Fibroblast of skin of right quadriceps (primary cell): Measurements from ENCODE around the gene UBE3B.
"Not testable (repeated sequence)": the region's sequence is repeated elsewhere in the genome, so short reads cannot be mapped to it uniquely, and the experiment has no call there.

Experiments used
- DNase-seq: peaks from one replicate; pipeline ENCODE4 v3.0.0-alpha.2; 2013

Gene UBE3B

GRCh38 chr12:109477185-109477962 is at the start of gene UBE3B, which contains the start of gene KCTD10:
TSS of gene UBE3B (plus strand) at chr12:109477634. CDS start at chr12:109483552, 5,918 bp downstream.
TSS of gene KCTD10 (minus strand) at chr12:109477300. CDS start at chr12:109477262, 38 bp downstream.
- DNase-seq: peak; percentile 91

- peak; percentile 65 for DNase-seq
These were observed 49.3 kb upstream of the UBE3B start for GRCh38 chr12:109428037-109428629.

GRCh38 chr12:109428804-109429203 is 48.6 kb upstream of the UBE3B start:
- DNase-seq: not testable (repeated sequence)

- DNase-seq: no peak
These were observed 47.2 kb upstream of the UBE3B start for GRCh38 chr12:109430244-109430643.

GRCh38 chr12:109432431-109432830 is 45.0 kb upstream of the UBE3B start:
- no peak for DNase-seq

GRCh38 chr12:109432842-109433304 is 44.6 kb upstream of the UBE3B start:
- DNase-seq: peak; percentile 67

- DNase-seq: no peak
These were observed 43.8 kb upstream of the UBE3B start for GRCh38 chr12:109433618-109434017.

- DNase-seq: no peak
These were observed 42.9 kb upstream of the UBE3B start for GRCh38 chr12:109434582-109434981.

- DNase-seq: no peak
These were observed 41.8 kb upstream of the UBE3B start for GRCh38 chr12:109435428-109436187.

- DNase-seq: peak; percentile 57
These were observed 41.3 kb upstream of the UBE3B start for GRCh38 chr12:109436188-109436560.

GRCh38 chr12:109439181-109439580 is 38.3 kb upstream of the UBE3B start:
- DNase-seq: no peak

GRCh38 chr12:109439951-109440350 is 37.5 kb upstream of the UBE3B start:
- DNase-seq: not testable (repeated sequence)

GRCh38 chr12:109440851-109441490 is 36.5 kb upstream of the UBE3B start:
- DNase-seq: no peak

GRCh38 chr12:109443794-109444193 is 33.6 kb upstream of the UBE3B start:
- no peak for DNase-seq

- DNase-seq: no peak
These were observed 33.2 kb upstream of the UBE3B start for GRCh38 chr12:109444259-109444658.

- DNase-seq: peak; percentile 29
These were observed 32.2 kb upstream of the UBE3B start for GRCh38 chr12:109445191-109445609.

- DNase-seq: no peak
These were observed 30.6 kb upstream of the UBE3B start for GRCh38 chr12:109446869-109447268.

GRCh38 chr12:109447482-109447881 is 30.0 kb upstream of the UBE3B start:
- DNase-seq: no peak

- no peak for DNase-seq
These were observed 29.2 kb upstream of the UBE3B start for GRCh38 chr12:109448272-109448671.

GRCh38 chr12:109448707-109449390 is 28.6 kb upstream of the UBE3B start:
- DNase-seq: no peak

GRCh38 chr12:109449845-109450532 is 27.4 kb upstream of the UBE3B start:
- DNase-seq: no peak

- no peak for DNase-seq
These were observed 26.5 kb upstream of the UBE3B start for GRCh38 chr12:109450980-109451379.
